Raji (cell line): Measurements from ENCODE around the gene RELL2.

Source experiments
- POLR2A ChIP-seq: IDR thresholded peaks from 2 replicates; pipeline ENCODE4 v1.6.1; 2011; ENCODE audit warnings: low read depth, low read length, control low read depth; ENCODE audit not compliant: insufficient read depth

RELL2 gene

GRCh38 chr5:141677415-141677814 is 40.6 kb downstream of the RELL2 start:
- no peak for TF ChIP-seq POLR2A

- no peak for TF ChIP-seq POLR2A
These were observed 43.4 kb downstream of the RELL2 start for GRCh38 chr5:141680178-141680577.

GRCh38 chr5:141680751-141681201 is 44.0 kb downstream of the RELL2 start:
- TF ChIP-seq POLR2A: no peak

GRCh38 chr5:141681295-141681694 is 44.5 kb downstream of the RELL2 start:
- TF ChIP-seq POLR2A: no peak

- no peak for TF ChIP-seq POLR2A
These were observed 45.2 kb downstream of the RELL2 start, which contains the start of gene ARAP3 for GRCh38 chr5:141681695-141682641. ARAP3 (minus strand) TSS chr5:141682230; CDS start chr5:141680486, 1,744 bp downstream.

GRCh38 chr5:141683596-141684141 is 46.9 kb downstream of the RELL2 start:
- TF ChIP-seq POLR2A: no peak

GRCh38 chr5:141685591-141685990 is 48.8 kb downstream of the RELL2 start:
- TF ChIP-seq POLR2A: no peak

GRCh38 chr5:141686648-141687416 is 50.0 kb downstream of the RELL2 start:
- TF ChIP-seq POLR2A: no peak
